Lower leg skin (tissue), 3 donors: ENCODE results near the gene DCBLD1.

Experiments
- CTCF ChIP-seq, 3 donors: fragments of 450-650 bp; IDR thresholded peaks; one replicate each; pipeline ENCODE4 v1.5.1; 2016; ENCODE audit warnings: antibody characterized with exemption in 3 of 3, mild to moderate bottlenecking in 3 of 3, moderate library complexity in 2 of 3
- POLR2A ChIP-seq, 2 donors: fragments of 450-650 bp; IDR thresholded peaks; one replicate each; pipeline ENCODE4 v1.6.1; 2016 to 2017; ENCODE audit warnings: antibody characterized with exemption in 2 of 2, mild to moderate bottlenecking in 1 of 2, moderate library complexity in 1 of 2

DNA sequence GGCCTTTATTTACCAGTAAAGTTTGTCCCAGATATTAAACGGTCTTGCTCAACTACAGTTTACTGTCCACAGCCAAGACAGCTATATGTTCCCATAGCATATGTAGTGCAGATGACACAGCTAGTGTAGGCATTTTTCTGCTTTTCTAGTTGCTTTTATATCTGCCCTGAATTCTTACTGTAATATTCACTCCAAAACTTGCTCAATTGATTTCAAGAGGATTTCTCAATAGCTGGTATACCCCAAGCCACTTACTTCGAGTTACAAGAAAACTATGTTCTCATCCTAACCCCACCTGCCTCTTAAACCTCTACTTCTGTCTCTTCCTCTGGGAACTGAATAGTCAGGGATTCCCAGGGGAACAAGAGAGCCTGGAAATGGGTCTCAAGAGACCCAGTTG is 37.9 kb upstream of the DCBLD1 start:
- TF ChIP-seq CTCF (IDR thresholded peaks at IDR 0.05) (no peak), POLR2A (IDR thresholded peaks at IDR 0.05) (no peak)
